Measurements from ENCODE around the gene CASKIN2.

The CASKIN2 gene

GRCh38 chr17:75490173-75490743, 25.1 kb downstream of the CASKIN2 start:
- DNase-seq (ENCODE audit: low read depth in 2 of 2) = no peak
- TF ChIP-seq CTCF (IDR thresholded peaks at IDR 0.05; ENCODE audit: low read depth, low read length) = no peak
- H3K4me3 ChIP-seq (replicated peaks in 1 of 2; ENCODE audit: low read depth in 2 of 2, low read length in 2 of 2) = no peak overlapping the region

GRCh38 chr17:75489511-75489955, 25.8 kb downstream of the CASKIN2 start:
- TF ChIP-seq CTCF (IDR thresholded peaks at IDR 0.05; ENCODE audit: low read depth, low read length) = no peak
- no peak for DNase-seq (ENCODE audit: low read depth in 2 of 2)
- no peak overlapping the region for H3K4me3 ChIP-seq (replicated peaks in 1 of 2; ENCODE audit: low read depth in 2 of 2, low read length in 2 of 2)

- H3K4me3 ChIP-seq (replicated peaks in 1 of 2; ENCODE audit: low read depth in 2 of 2, low read length in 2 of 2) = no peak overlapping the region
- DNase-seq (ENCODE audit: low read depth in 2 of 2) = no peak
- no peak for TF ChIP-seq CTCF (IDR thresholded peaks at IDR 0.05; ENCODE audit: low read depth, low read length)
Measured at GRCh38 chr17:75488693-75489510, 26.4 kb downstream of the CASKIN2 start.

GRCh38 chr17:75487351-75488070, 27.8 kb downstream of the CASKIN2 start:
- no peak overlapping the region for H3K4me3 ChIP-seq (replicated peaks in 1 of 2; ENCODE audit: low read depth in 2 of 2, low read length in 2 of 2)
- TF ChIP-seq CTCF (IDR thresholded peaks at IDR 0.05; ENCODE audit: low read depth, low read length) = no peak
- DNase-seq (ENCODE audit: low read depth in 2 of 2) = peak; percentile 18 to 30

GRCh38 chr17:75486951-75487350, 28.4 kb downstream of the CASKIN2 start:
- DNase-seq (ENCODE audit: low read depth in 2 of 2) = no peak
- no peak for TF ChIP-seq CTCF (IDR thresholded peaks at IDR 0.05; ENCODE audit: low read depth, low read length)
- H3K4me3 ChIP-seq (replicated peaks in 1 of 2; ENCODE audit: low read depth in 2 of 2, low read length in 2 of 2) = no peak overlapping the region

GRCh38 chr17:75486151-75486550, 29.2 kb downstream of the CASKIN2 start:
- no peak for TF ChIP-seq CTCF (IDR thresholded peaks at IDR 0.05; ENCODE audit: low read depth, low read length)
- H3K4me3 ChIP-seq (replicated peaks in 1 of 2; ENCODE audit: low read depth in 2 of 2, low read length in 2 of 2) = no peak overlapping the region
- no peak for DNase-seq (ENCODE audit: low read depth in 2 of 2)
